Esophagus squamous epithelium (tissue), 5 donors: ENCODE results near the gene ACSF3. TPM values are rescaled to one million over a fixed set of nuclear protein-coding genes. Genes with fewer than 3 reads are reported as not detected.
"Not testable (repeated sequence)": the region's sequence is repeated elsewhere in the genome, so short reads cannot be mapped to it uniquely, and the experiment has no call there.

Experiments used
- DNase-seq: peaks from one replicate; lab custom pipeline; 2025; lab: John Stamatoyannopoulos, UW
- H3K27ac ChIP-seq, 4 donors: fragments of 200-600 bp; sonication (generic); one replicate each; pipeline ENCODE4 v1.5.1; 2016 to 2019; ENCODE audit warnings: mild to moderate bottlenecking in 1 of 4
- H3K27me3 ChIP-seq, 4 donors: fragments of 200-600 bp; sonication (generic); 1 replicate in 3 of 4; 2 replicates in 1 of 4; pipeline versions ENCODE4 v1.5.1 to v1.6.0; 2017 to 2021; ENCODE audit warnings: antibody characterized with exemption in 1 of 4
- H3K36me3 ChIP-seq, 3 donors: fragments of 200-600 bp; sonication (generic); one replicate each; pipeline ENCODE4 v1.5.1; 2016 to 2019
- H3K4me1 ChIP-seq, 3 donors: fragments of 200-600 bp; sonication (generic); one replicate each; pipeline ENCODE4 v1.5.1; 2017 to 2019
- H3K4me3 ChIP-seq, 4 donors: fragments of 200-600 bp; sonication (generic); 1 replicate in 3 of 4; 2 replicates in 1 of 4; pipeline ENCODE4 v1.5.1; 2016 to 2019; ENCODE audit warnings: mild to moderate bottlenecking in 2 of 4, moderate library complexity in 1 of 4
- H3K9me3 ChIP-seq, 3 donors: fragments of 200-600 bp; sonication (generic); one replicate each; pipeline ENCODE4 v1.5.1; 2016 to 2019
- POLR2A ChIP-seq, 4 donors: fragments of 450-650 bp; IDR thresholded peaks; one replicate each; pipeline ENCODE4 v1.6.1; 2017; ENCODE audit warnings: antibody characterized with exemption in 4 of 4, mild to moderate bottlenecking in 4 of 4, moderate library complexity in 3 of 4
- WGBS, 2 donors: methylation state at CpG; one replicate each; pipeline ENCODE4 v1.1.5; 2018; 5-methylcytosine and 5-hydroxymethylcytosine counted together
- intact Hi-C: fragments of 100-400 bp; cut with DNase I; formaldehyde crosslinking; loops from one replicate; pipeline ENCODE4 v1.15.0; 2022
- total RNA-seq, 4 donors: library from RNA; depleted of rRNA; stranded (reverse); fragments of >200 nt; gene quantifications; one replicate each; pipeline ENCODE4 v1.1.0, GENCODE V29; 2016
- TF ChIP-seq, protein P1 (sequence below), 6 experiments: fragments of 450-650 bp in 4 of 6; fragments of 200-600 bp in 2 of 6; sonication (generic) in 2 of 6; IDR thresholded peaks; one replicate each; pipeline ENCODE4 v1.5.1; 2016 to 2019; ENCODE audit warnings: antibody characterized with exemption in 6 of 6, mild to moderate bottlenecking in 4 of 6, moderate library complexity in 4 of 6
- donor health status: DM: yes; HTN: yes; CAD: no.

Gene ACSF3
- total RNA-seq, 4 donors from 2014 or later: 15.1 to 21.1 (median 17.4) TPM

DNA sequence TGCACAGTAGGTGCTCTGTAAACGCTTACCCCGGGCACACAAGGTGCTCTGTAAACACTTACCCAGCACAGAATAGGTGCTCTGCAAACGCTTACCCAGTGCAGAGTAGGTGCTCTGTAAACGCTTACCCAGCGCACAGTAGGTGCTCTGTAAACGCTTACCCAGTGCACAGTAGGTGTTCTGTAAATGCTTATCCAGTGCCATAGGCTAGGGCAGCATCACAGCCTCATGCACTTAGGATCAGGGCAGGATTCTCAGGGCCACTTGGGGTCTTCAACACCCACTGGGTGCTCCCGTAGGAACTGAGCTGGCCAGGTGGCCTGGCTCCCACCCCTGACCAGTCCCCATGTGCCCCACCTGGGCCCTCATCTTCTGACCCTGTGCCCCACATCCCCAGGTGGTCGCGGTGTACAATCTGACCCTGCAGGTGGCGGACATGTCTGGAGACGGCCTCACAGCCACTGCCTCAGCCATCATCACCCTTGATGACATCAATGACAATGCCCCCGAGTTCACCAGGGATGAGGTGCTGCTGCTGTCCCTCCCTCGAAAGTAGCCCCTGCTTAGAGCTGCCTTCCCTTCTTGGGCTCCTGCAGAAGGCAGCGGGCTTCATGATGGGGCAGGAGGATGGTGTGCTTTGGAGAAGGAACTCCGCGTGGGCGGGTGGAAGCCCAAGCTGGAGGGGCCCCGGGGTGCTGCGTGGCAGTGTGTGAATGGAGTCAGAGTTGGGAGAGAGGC is 93.5 kb downstream of the ACSF3 start:
- Histone ChIP-seq H3K27ac (no peak overlapping the region), H3K9me3 (no peaks in the 10 kb centered on the region), H3K4me1 (peaks cover 6 to 9% (median 7%) of the 10 kb centered on the region in 3 donors), H3K36me3 (no peaks in the 10 kb centered on the region), H3K27me3 (peaks cover 0 to 42% (median 0%) of the 10 kb centered on the region in 4 donors), H3K4me3 (no peak overlapping the region)
- 53 to 56% methylated on average over 7 to 13 of the region's 19 CpGs for WGBS, 2 donors
- no peak for DNase-seq
- intact Hi-C loops: no loop called here
- no peak for TF ChIP-seq POLR2A (IDR thresholded peaks at IDR 0.05)
- TF ChIP-seq, protein P1, sequence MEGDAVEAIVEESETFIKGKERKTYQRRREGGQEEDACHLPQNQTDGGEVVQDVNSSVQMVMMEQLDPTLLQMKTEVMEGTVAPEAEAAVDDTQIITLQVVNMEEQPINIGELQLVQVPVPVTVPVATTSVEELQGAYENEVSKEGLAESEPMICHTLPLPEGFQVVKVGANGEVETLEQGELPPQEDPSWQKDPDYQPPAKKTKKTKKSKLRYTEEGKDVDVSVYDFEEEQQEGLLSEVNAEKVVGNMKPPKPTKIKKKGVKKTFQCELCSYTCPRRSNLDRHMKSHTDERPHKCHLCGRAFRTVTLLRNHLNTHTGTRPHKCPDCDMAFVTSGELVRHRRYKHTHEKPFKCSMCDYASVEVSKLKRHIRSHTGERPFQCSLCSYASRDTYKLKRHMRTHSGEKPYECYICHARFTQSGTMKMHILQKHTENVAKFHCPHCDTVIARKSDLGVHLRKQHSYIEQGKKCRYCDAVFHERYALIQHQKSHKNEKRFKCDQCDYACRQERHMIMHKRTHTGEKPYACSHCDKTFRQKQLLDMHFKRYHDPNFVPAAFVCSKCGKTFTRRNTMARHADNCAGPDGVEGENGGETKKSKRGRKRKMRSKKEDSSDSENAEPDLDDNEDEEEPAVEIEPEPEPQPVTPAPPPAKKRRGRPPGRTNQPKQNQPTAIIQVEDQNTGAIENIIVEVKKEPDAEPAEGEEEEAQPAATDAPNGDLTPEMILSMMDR (IDR thresholded peaks at IDR 0.05): no peak

DNA sequence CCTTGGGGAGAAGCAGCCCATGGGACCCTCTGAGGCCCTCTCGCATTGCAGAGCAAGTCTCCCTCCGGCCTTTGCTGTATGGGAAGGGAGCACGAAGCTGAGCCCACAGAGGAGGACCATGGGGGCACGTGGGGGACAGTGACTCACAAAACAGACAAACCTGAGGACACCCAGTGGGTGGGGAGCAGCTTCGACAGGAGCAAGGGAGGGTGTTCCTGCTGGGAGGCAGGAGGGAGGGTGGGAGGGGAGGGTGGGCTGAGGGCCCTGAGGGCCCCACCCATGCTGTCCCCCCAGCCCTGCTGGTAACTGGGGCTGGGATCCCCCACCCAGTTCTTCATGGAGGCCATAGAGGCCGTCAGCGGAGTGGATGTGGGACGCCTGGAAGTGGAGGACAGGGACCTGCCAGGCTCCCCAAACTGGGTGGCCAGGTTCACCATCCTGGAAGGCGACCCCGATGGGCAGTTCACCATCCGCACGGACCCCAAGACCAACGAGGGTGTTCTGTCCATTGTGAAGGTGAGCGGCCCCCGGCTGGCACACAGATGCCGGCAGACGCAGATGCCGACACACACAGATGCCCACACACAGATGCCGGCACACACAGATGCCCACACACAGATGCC is 94.2 kb downstream of the ACSF3 start:
- 65 to 67% methylated on average over 5 to 9 of the region's 19 CpGs for WGBS, 2 donors
- Histone ChIP-seq H3K4me1 (peaks cover 8 to 12% (median 8%) of the 10 kb centered on the region in 3 donors), H3K27ac (no peak overlapping the region), H3K4me3 (no peak overlapping the region), H3K9me3 (no peaks in the 10 kb centered on the region), H3K27me3 (peaks cover 0 to 37% (median 0%) of the 10 kb centered on the region in 4 donors), H3K36me3 (no peaks in the 10 kb centered on the region)
- intact Hi-C loops: no loop called here
- DNase-seq: no peak
- no peak for TF ChIP-seq POLR2A (IDR thresholded peaks at IDR 0.05)
- TF ChIP-seq, protein P1 (IDR thresholded peaks at IDR 0.05): no peak

DNA sequence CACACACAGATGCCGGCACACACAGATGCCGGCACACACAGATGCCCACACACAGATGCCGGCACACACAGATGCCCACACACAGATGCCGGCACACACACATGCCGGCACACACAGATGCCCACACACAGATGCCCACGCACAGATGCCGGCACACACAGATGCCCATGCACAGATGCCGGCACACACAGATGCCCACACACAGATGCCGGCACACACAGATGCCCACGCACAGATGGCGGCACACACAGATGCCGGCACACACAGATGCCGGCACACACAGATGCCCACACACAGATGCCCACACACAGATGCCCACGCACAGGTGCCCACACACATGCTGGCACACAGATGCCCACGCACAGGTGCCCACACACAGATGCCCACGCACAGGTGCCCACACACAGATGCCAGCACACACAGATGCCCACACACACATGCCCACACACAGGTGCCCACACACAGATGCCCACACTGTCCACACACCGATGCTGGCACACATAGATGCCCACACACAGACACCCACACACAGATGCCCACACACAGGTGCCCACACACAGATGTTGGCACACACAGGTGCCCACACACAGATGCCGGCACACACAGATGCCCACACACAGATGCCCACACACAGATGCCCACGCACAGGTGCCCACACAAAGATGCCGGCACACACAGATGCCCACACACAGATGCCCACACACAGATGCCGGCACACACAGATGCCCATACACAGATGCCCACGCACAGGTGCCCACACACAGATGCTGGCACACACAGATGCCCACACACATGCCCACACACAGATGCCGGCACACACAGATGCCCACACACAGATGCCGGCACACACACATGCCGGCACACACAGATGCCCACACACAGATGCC is 95.1 kb downstream of the ACSF3 start:
- H3K27ac ChIP-seq, H3K9me3 ChIP-seq, intact Hi-C loops, H3K36me3 ChIP-seq, DNase-seq, H3K4me3 ChIP-seq: not testable (repeated sequence)
- Histone ChIP-seq H3K27me3 (peaks cover 0 to 36% (median 0%) of the 10 kb centered on the region in 4 donors), H3K4me1 (peaks cover 8 to 18% (median 8%) of the 10 kb centered on the region in 3 donors)
- 76 to 86% methylated on average over 4 to 7 of the region's 25 CpGs for WGBS, 2 donors

DNA sequence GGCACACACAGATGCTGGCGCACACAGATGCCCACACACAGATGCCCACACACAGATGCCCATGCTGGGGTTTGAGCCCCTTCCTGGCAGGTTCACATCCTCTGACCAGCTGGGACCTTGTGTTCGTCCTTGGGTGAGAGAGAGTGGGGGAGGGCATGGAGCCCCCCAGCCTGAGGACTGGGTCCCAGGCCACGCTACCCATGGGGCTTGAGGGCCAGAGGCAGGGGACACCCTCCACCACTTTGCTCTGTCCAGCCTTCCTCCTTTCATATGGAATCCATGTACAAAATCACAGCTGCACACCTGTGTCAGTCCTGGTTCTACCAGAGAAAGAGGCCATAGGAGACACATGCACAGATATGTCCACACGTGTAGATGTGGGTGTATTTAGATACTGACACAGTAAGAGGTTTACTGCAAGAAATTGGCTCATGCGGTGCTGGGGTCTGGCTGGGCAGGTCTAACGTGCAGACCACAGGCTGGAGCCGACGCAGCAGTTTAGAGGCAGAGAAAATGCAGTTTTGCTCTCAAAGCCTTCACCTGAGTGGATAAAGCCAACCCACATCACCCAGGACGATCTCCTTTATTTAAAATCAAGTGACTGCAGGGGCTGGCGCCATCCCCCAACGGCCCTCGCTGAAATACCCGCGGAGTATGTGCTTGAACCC is 95.8 kb downstream of the ACSF3 start:
- WGBS, 2 donors: 57% methylated on average over 12 to 13 of the region's 14 CpGs
- Histone ChIP-seq H3K36me3 (no peaks in the 10 kb centered on the region), H3K4me3 (no peak overlapping the region), H3K9me3 (no peaks in the 10 kb centered on the region), H3K27me3 (peaks cover 0 to 32% (median 0%) of the 10 kb centered on the region in 4 donors), H3K4me1 (peaks cover 8 to 18% (median 8%) of the 10 kb centered on the region in 3 donors), H3K27ac (no peak overlapping the region)
- no peak for TF ChIP-seq POLR2A (IDR thresholded peaks at IDR 0.05)
- TF ChIP-seq, protein P1 (IDR thresholded peaks at IDR 0.05): no peak
- intact Hi-C loops: no loop called here
- no peak for DNase-seq
